Suppressor macrophage treated with lipopolysaccharide for 4 hours (primary cell): ENCODE data around the gene PAMR1.
"Not testable (repeated sequence)": the region's sequence is repeated elsewhere in the genome, so short reads cannot be mapped to it uniquely, and the experiment has no call there.

Experiments used
- DNase-seq: peaks from one replicate; pipeline ENCODE4 v3.0.0-alpha.2; 2020

Gene PAMR1

DNA sequence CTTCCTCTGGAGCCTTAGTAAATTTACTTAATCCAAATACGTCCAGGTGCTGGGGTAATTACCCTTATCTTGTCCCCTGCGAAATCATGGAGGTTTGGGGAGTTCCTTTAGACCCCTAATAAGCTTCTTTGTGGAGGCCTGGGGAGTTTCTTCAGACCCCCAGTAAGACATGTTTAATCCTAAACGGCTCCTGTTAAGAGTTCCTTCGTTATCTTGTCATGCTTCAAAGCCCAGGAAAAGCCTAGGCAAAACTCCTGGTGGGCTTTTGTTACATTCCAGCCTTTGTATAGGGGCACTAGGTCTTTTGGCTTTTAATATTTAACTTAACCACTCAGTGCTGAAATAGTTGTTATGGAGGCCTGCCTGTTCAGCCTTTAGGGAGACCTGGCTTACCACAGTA, 18.1 kb upstream of the PAMR1 start:
- DNase-seq, result no peak

GRCh38 chr11:35541621-35542375, 16.4 kb upstream of the PAMR1 start:
- no peak for DNase-seq

DNA sequence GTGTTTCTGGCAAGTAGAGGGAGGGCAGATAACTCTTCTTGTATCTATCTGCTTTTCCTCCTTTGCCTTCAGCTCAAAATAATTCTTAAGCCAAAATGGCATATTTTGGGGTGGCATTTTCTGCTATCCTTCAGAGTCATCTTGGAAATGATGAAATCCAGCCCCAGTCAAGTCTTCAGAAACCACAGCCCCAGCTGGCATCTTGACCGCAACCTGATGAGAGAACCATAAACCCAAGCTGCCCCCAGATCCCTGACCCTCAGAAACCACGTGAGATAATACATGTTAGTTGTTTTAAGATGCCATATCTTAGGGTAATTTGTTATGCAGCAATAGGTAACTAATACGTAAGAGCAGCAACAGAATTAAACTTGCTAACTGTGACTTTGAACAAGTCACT, 15.1 kb upstream of the PAMR1 start:
- DNase-seq, result no peak

- no peak for DNase-seq
These were observed 14.4 kb upstream of the PAMR1 start for GRCh38 chr11:35539781-35540281.

DNA sequence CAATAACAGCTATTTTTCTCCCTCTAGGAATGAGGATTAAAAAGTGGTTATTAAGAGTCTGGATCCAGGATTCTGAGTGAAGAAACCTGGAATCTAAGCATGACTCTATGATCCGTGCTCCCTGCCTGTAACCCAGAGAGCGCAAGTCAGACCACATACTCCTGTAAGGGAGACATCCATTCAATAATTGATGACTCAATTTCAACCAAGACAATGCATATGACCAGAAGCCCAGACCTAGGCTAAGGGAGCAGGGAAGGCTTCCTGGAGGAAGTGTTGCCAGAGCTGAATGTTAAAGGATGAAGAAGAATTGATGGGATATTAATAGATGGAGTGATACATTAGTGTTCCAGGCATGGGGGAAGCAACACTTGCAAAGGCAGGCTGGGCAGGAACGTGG, 13.8 kb upstream of the PAMR1 start:
- no peak for DNase-seq

- DNase-seq, result no peak
These were observed 11.1 kb upstream of the PAMR1 start for GRCh38 chr11:35536470-35536869.

DNA sequence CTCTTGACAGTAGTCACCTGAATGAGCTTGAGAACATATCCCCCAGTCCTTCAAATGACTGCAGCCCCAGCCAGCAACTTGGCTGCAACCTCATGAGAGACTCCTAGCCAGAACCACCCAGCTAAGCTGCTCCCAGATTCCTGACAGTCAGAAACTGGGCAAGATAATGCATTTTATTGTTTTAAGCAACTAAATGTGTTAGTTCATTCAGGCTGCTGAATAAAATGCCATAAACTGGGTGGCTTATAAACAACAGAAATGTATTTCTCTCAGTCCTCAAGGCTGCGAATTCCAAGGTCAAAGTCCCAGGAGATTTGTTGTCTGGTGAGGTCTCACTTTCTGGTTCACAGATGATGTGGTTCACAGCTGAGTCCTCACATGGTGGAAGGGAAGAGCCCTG, 5.8 kb upstream of the PAMR1 start:
- no peak for DNase-seq

GRCh38 chr11:35529971-35530495, 4.6 kb upstream of the PAMR1 start:
- DNase-seq, result no peak

DNA sequence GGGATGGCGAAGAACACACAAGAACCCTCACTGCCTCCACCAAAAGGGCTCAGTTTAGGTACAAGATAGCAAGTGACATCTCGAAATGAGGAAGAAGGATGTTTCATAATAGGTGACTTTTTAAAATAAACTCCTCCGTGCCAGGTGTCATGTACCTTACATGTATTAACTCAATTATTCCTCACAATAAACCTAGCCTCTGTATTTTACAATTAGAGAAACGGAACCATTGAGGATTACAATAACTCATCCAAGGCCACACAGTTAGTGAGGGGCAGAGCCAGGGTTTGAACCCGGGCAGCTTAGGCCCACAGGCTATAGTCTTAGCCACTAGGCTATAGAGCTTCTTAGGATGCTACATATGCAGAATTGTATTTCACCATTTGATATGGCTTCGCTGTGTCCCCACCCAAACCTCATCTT, 965 bp upstream of the PAMR1 start:
- DNase-seq, result no peak

DNA sequence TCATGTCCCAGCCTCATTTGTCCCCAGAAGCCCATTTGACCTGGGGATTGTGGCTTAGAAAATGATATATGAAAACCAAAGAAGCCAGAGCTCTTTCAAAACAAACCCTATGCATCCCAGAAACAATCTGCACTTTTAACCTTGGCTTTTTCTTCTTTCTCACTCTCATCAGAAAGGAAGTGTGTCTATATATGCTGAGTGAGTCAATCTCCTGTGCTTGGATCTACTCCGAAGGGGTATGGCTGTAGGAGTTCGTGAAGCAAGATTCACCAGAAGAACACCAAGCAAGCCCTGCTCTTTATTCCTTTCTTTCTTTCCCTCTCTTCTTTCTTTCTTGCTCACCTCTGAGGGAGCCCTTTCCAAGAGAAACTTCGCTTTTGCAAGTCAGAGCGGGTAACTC, 636 bp downstream of the PAMR1 start:
- DNase-seq, result no peak

GRCh38 chr11:35523861-35524260, 1.6 kb downstream of the PAMR1 start:
- DNase-seq, result no peak

DNA sequence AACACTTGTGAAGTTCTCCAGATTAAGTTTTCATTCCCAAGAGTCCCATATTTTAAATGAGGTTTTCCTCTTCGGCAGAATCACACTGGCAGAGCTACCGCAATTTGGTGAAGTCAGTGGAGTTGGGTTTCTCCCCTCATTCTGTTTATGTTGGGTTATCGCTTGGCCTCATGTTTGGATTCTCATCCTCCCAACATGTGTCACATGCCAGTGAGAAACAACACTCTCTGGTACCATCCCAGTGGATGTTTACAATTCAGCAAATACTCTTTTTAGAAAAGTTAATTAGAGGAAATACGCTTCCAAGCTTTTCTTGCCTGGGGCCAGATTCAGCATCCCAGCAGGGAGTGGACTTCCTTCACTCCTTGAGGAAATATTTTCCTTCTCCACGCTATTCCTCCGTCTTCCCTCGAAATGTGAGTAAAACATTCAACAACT, 2.1 kb downstream of the PAMR1 start:
- no peak for DNase-seq

- DNase-seq, result not testable (repeated sequence)
These were observed 3.3 kb downstream of the PAMR1 start for GRCh38 chr11:35522091-35522490.

DNA sequence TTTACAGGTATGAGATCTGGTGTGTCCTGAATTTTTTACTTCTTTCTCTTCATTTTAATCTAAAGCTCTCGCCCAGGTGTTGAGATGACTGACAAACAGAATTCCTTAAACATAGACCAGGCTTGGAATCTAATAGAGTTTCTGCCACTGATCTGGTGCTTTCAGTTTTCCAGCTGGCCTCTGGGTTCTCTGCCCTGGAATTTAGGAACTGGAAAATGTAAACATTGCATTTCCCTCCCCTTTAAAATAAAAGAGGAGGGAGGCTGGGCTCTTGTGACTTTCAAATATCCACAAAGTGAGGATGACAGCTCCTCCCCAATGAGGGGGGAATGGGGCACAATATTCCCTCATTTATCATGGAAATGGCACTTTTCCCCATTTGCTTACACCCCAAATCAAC, 5.0 kb downstream of the PAMR1 start:
- no peak for DNase-seq

GRCh38 chr11:35518766-35519165, 6.7 kb downstream of the PAMR1 start:
- DNase-seq, result no peak

DNA sequence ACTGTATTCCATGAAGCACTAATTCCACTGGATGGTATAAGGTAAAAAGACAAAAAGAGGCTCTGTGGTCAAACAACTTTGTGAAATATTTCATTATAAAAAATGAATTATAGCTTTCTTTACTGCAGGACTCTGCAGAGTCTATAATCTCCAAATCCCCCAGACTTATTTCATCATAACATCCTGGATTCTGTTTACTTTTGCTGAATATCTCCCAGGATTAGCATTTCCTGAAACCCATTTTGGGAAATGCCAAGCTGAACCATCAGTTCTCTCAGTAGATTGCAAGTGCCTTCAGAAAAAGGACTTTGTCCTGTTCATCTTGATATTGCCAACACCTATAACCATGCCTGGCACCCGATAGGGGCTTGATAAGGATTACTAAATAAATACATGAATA, 7.9 kb downstream of the PAMR1 start:
- DNase-seq, result no peak

DNA sequence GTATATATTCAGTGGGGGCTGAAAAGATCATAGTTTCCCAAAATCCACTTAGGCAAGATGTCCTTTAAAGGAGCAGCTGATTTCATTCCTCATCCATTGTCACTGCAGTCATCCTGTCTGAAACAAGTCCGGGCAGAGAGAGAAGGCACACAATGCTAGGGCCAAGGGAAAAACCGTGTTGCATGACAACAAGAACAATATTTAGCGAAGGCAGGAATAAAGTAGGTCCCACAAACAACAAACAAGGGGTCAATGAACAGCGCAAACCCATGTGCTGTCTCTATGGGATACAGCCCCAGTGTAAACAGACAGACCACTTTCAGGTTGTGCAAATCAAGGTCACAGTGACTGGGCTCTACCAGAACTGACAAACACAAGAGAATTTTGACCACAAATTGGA, 9.0 kb downstream of the PAMR1 start:
- no peak for DNase-seq

DNA sequence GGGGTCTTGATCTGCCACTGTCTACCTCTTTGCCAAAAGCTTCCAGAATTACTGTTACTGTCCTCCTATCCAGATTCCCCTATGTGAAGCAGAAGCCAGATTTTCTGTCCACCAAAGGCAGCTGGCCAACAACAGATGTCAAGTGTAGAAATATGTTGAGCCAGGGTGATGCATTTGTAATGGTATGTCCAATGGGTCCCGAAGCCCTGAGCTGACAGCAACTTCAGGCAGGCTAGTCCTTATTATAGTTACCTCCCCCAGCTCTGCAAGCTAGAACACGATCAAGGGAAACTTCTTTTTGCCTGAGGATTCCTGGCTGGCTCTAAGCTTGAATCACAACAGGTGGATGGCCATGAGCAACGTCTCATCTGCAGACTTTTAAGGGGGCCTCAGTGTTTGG, 10.2 kb downstream of the PAMR1 start:
- DNase-seq, result no peak

GRCh38 chr11:35514481-35514880, 10.9 kb downstream of the PAMR1 start:
- DNase-seq, result no peak

DNA sequence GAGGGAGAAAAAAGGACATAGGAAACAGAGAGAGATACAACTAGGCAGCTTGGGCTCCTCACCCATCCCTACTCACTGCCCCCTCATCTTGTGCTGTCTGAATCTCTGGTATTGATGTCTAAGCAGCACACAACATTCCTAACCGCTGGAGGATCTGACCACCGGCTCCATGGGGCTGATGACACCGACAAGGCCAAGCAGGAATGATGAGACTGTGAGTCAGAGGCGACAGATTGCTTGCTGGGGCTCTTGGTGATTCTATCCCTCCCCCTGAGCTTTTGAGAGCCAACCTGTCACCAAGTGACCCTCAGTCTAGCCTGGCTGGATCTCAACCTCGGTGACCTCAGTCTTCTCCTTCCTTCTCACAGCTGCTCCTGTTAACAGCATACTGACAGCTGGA, 13.8 kb downstream of the PAMR1 start:
- no peak for DNase-seq

GRCh38 chr11:35507688-35508087, 17.7 kb downstream of the PAMR1 start:
- no peak for DNase-seq

- DNase-seq, result no peak
These were observed 23.6 kb downstream of the PAMR1 start for GRCh38 chr11:35501776-35502175.

- no peak for DNase-seq
These were observed 24.7 kb downstream of the PAMR1 start for GRCh38 chr11:35500744-35501143.

GRCh38 chr11:35496416-35496815, 29.0 kb downstream of the PAMR1 start:
- no peak for DNase-seq

GRCh38 chr11:35494957-35495490, 30.4 kb downstream of the PAMR1 start:
- no peak for DNase-seq
